Effector CD8-positive, alpha-beta T cell (primary cell): ENCODE results near the gene SUN1.
A peak's percentile ranks its signal among the peaks of the same experiment; 100 is the strongest.
"Not testable (repeated sequence)": the region's sequence is repeated elsewhere in the genome, so short reads cannot be mapped to it uniquely, and the experiment has no call there.

ENCODE experiments used
- DNase-seq: peaks from one replicate; lab custom pipeline; 2025; lab: John Stamatoyannopoulos, UW

The SUN1 gene

GRCh38 chr7:920351-921070 is 88.2 kb downstream of the SUN1 start:
- DNase-seq, result no peak

DNA sequence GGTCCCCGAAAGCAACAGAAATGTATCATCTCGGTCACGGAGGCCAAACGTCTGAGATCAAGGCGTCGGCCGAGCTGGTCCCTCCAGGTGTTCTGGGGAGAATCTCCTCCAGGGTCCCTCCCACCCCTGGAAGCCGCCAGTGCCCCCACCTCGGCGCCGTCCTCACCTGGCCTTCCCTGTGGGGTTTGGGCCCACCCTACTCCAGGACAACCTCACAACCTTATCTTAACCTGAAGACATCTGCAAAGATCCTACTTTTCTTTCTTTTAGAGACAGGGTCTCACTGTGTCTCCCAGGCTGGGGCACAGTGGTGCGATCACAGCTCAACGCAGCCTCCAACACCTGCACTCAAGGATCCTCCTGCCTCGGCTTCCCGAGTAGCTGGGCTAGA is 88.8 kb downstream of the SUN1 start:
- no peak for DNase-seq

DNA sequence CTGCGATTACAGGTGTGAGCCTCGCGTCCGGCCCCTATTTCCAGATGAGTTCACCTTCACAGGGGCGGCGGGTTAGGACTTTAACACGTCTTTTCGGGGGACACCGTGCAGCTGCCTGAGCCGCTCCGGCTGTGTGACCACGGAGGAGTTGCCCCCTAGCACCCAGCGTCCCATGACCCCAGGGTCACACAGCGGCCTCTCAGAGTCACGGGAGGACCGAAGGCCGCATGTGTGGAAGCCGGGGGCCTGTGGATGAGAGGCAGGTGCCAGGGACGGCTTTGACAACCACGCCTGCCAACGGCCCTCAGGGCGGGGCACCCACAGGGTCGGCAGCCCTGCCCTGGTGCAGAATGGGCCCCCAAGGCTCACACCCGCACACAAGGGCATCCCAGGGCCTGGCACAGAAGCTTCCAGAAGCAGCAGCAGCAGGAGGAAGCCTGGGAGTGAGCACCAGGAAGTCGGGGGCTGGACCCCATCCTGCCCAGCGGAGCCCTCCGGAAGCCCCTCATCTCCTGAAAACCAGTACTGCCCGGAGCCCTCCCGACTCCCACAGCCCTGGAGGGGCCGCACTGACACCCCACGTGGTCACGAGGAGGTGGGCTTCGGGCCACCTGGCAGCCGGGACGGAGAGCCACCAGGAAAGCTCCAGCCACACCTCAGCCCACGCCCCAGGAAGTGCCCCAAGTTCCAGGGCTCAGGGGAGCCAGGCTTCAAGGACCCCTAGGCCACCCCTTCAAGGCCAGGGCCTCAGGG is 89.5 kb downstream of the SUN1 start:
- no peak for DNase-seq

- no peak for DNase-seq
These were observed 90.2 kb downstream of the SUN1 start for GRCh38 chr7:922334-923107.

DNA sequence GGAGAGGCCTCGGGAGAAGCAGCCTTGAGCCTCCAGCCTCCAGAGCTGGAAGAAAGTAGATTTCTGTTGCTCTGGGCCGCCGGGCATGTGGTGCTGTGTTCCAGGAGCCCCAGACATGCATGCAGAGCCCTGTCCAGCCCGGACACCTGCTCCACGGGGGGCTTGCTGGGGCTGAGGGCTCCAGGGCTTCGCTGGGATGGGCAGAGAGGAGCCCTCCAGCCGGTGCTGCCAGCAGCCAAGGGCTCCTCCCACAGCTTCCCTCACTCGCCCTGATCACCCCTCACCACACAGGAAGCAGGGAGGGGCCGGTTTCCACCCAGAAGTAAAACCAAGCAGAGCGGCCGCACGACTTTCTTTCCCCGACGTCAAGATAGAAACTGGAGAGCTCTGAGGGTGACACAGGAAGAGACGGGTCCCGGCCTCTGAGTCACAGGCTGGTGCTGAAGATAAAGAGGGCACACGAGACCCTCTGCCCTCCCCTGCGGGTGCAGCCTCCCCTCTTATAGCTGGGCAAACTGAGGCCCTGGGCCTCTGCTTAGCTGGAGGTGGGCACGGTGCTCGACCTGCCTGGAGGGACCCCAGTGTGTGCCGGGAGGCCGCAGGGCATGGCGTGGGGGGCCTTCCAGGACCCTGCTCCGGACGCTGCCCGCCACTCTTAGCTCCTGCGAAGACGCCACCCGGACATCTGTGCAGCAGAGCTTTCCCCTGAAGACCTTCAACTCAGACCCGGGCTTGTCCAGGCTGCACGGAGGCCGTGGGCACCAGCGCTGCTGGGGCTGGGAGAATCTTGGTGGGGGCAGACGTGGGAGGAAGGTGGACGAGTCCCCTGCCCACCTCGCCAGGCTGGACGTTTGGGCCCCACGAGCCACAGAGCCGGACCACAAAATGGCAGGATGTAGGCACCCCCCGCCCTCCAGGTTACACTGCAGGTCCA is 91.1 kb downstream of the SUN1 start:
- DNase-seq, result peak; percentile 73

- DNase-seq, result not testable (repeated sequence)
These were observed 91.8 kb downstream of the SUN1 start for GRCh38 chr7:924042-924441.
